ENCODE results near the gene OPN1MW3.
"Not testable (repeated sequence)": the region's sequence is repeated elsewhere in the genome, so short reads cannot be mapped to it uniquely, and the experiment has no call there.

GRCh38 chrX:154211499-154211898 lies 45.9 kb upstream of the OPN1MW3 start:
- not testable (repeated sequence) for TF ChIP-seq CTCF (IDR thresholded peaks at IDR 0.05; ENCODE audit: insufficient read depth, low read depth, low read length); EZH2 (IDR thresholded peaks at IDR 0.05; ENCODE audit: insufficient read depth, low read length)
